Naive thymus-derived CD4-positive, alpha-beta T cell (primary cell): Measurements from ENCODE around the gene GSG1. TPM values are rescaled to one million over a fixed set of nuclear protein-coding genes. Genes with fewer than 3 reads are reported as not detected.
A peak's percentile ranks its signal among the peaks of the same experiment; 100 is the strongest.

ENCODE experiments used
- ATAC-seq: fragments of 150-1000 bp; cut with Tn5 transposase; 2 replicates; pipeline ENCODE4 v1.10.0; 2021; ENCODE audit warnings: mild to moderate bottlenecking, moderate library complexity
- CTCF ChIA-PET: fragments of 350-600 bp; sonication (Branson Sonifier 250); formaldehyde crosslinking; loops from one replicate; lab custom pipeline; 2021; ENCODE audit warnings: antibody characterized with exemption; lab: Charles Lee
- POLR2A ChIA-PET: fragments of 350-600 bp; sonication (Branson Sonifier 250); formaldehyde crosslinking; loops from one replicate; lab custom pipeline; 2021; ENCODE audit warnings: antibody characterized with exemption, inconsistent platforms; lab: Charles Lee
- DNase-seq, 9 donors: peaks; one replicate each; pipeline versions ENCODE4 v3.0.0 to v3.0.0-alpha.2; 2020 to 2022; ENCODE audit warnings: mixed read lengths in 1 of 9
- H3K27ac ChIP-seq: one replicate; pipeline ENCODE4 v1.7.0; 2013; ENCODE audit warnings: mild to moderate bottlenecking, low read depth, low read length, moderate library complexity
- H3K27me3 ChIP-seq, 2 donors: one replicate each; pipeline ENCODE4 v1.7.0; 2013; ENCODE audit warnings: low read length in 2 of 2, mild to moderate bottlenecking in 2 of 2, moderate library complexity in 2 of 2; ENCODE audit not compliant: control insufficient read depth in 2 of 2, insufficient read depth in 2 of 2
- H3K36me3 ChIP-seq, 3 experiments: 1 replicate in 2 of 3; 2 replicates in 1 of 3; pipeline ENCODE4 v1.7.0; 2013; ENCODE audit warnings: low read length in 3 of 3, mild to moderate bottlenecking in 3 of 3, moderate library complexity in 1 of 3; ENCODE audit not compliant: insufficient read depth in 3 of 3, control insufficient read depth in 2 of 3
- H3K4me1 ChIP-seq, 2 donors: one replicate each; pipeline ENCODE4 v1.7.0; 2013; ENCODE audit warnings: low read length in 2 of 2, mild to moderate bottlenecking in 2 of 2, moderate library complexity in 1 of 2; ENCODE audit not compliant: control insufficient read depth in 2 of 2, insufficient read depth in 2 of 2
- H3K4me3 ChIP-seq: 2 replicates; pipeline ENCODE4 v1.7.0; 2013; ENCODE audit warnings: mild to moderate bottlenecking, low read length
- H3K9me3 ChIP-seq, 3 experiments: 1 replicate in 2 of 3; 2 replicates in 1 of 3; pipeline ENCODE4 v1.7.0; 2013; ENCODE audit warnings: low read length in 3 of 3; ENCODE audit not compliant: control insufficient read depth in 2 of 3
- H3K27ac Mint-ChIP-seq, 9 donors: one replicate each; pipeline ENCODE4 v1.8.0; 2020 to 2022; ENCODE audit warnings: mixed read lengths in 9 of 9, mild to moderate bottlenecking in 8 of 9, moderate library complexity in 5 of 9, inconsistent platforms in 2 of 9
- H3K27me3 Mint-ChIP-seq, 5 donors: one replicate each; pipeline ENCODE4 v1.8.0; 2021 to 2022; ENCODE audit warnings: mixed read lengths in 5 of 5, mild to moderate bottlenecking in 1 of 5
- H3K36me3 Mint-ChIP-seq, 5 donors: one replicate each; pipeline ENCODE4 v1.8.0; 2020 to 2022; ENCODE audit warnings: mixed read lengths in 5 of 5, mild to moderate bottlenecking in 3 of 5, inconsistent platforms in 1 of 5
- H3K4me1 Mint-ChIP-seq, 7 donors: one replicate each; pipeline ENCODE4 v1.8.0; 2020 to 2022; ENCODE audit warnings: mixed read lengths in 7 of 7, mild to moderate bottlenecking in 3 of 7, inconsistent platforms in 1 of 7
- H3K4me3 Mint-ChIP-seq, 10 donors: one replicate each; pipeline ENCODE4 v1.8.0; 2020 to 2022; ENCODE audit warnings: mild to moderate bottlenecking in 10 of 10, mixed read lengths in 10 of 10, moderate library complexity in 6 of 10, inconsistent platforms in 2 of 10
- H3K9me3 Mint-ChIP-seq, 11 donors: one replicate each; pipeline ENCODE4 v1.8.0; 2020 to 2022; ENCODE audit warnings: mixed read lengths in 11 of 11, mild to moderate bottlenecking in 4 of 11, inconsistent platforms in 1 of 11, moderate library complexity in 1 of 11
- intact Hi-C, 2 donors: fragments of 100-400 bp; cut with micrococcal nuclease; formaldehyde crosslinking; loops; one replicate each; pipeline ENCODE4 v1.15.1; 2023
- polyA plus RNA-seq, 2 donors: library from polyadenylated mRNA; unstranded; fragments of 300-500 nt; fragmentation: Illumina TruSeq; gene quantifications; one replicate each; pipeline ENCODE4 v1.2.3, GENCODE V29; 2021
- total RNA-seq, 6 experiments: library from RNA in 5 of 6; stranded (reverse) in 5 of 6; gene quantifications; 1 replicate in 5 of 6; 2 replicates in 1 of 6; pipeline ENCODE4 v1.2.3 and lab custom pipeline; 2021 to 2026

GSG1 gene
- total and polyA plus RNA-seq, 7 experiments from 2014 or later = not detected

DNA sequence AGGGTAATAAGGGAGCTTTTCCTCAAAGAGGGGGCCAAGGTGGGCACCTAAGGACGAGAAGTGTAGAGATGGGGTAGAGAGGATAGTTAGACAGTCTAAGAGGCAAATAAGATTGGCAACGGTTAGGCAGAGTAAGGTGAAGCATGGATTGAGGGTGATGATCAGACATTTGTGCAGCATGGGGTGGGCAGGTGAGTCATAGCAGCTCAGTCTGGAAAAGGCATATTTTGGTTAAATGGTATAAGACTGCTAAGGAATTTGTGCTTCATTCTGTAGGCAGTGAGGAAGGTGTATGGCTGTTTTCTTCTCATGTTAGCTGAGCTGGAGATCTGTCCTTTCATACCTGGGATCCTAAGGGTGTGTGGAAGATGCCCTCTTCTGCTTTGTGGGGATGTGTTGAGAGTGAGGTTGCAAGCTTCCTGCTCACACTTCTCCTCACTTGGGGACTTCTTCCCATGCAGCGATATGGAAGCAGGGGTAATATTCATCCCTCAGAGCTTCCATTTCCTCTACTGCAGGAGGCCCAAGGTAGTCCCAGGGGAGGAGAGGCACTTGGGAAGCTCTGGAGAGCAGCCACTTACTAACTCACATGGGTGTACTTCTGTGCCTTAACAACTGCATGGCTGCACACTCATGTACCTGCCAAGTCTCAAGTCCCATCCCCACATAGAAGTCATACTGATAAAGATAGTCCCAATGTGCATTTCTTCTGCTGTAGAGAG, 28.9 kb downstream of the GSG1 start:
- Mint-ChIP-seq H3K36me3 (peaks cover 5 to 56% (median 16%) of the 10 kb centered on the region in 5 donors), H3K4me1 (no peaks in the 10 kb centered on the region), H3K27me3 (no peaks in the 10 kb centered on the region), H3K4me3 (no peak overlapping the region), H3K9me3 (no peaks in the 10 kb centered on the region), H3K27ac (peak overlapping the region in 1 of 9 donors; percentile 66)
- POLR2A ChIA-PET = no interaction called here
- peaks cover 0 to 21% (median 0%) of the 10 kb centered on the region in 3 experiments for H3K36me3 ChIP-seq
- no peaks in the 10 kb centered on the region for H3K4me1 ChIP-seq
- no peak for ATAC-seq
- DNase-seq = no peak
- intact Hi-C loops = no loop called here
- no peak overlapping the region for H3K27ac ChIP-seq
- no peaks in the 10 kb centered on the region for H3K9me3 ChIP-seq
- H3K27me3 ChIP-seq = no peaks in the 10 kb centered on the region
- CTCF ChIA-PET = interaction anchor here (0.6 kb wide), 1 partner anchor 13 kb away, joined by 3 read pairs; no protein-coding TSS in a partner anchor
- no peak overlapping the region for H3K4me3 ChIP-seq

- no peak overlapping the region for H3K27ac Mint-ChIP-seq
- Histone ChIP-seq H3K9me3 (no peaks in the 10 kb centered on the region), H3K4me1 (no peaks in the 10 kb centered on the region), H3K27ac (no peak overlapping the region), H3K36me3 (peaks cover 0 to 29% (median 0%) of the 10 kb centered on the region in 3 experiments), H3K27me3 (no peaks in the 10 kb centered on the region), H3K4me3 (no peak overlapping the region)
- H3K9me3 Mint-ChIP-seq = no peaks in the 10 kb centered on the region
- H3K27me3 Mint-ChIP-seq = no peaks in the 10 kb centered on the region
- intact Hi-C loops = no loop called here
- H3K4me1 Mint-ChIP-seq = no peaks in the 10 kb centered on the region
- H3K4me3 Mint-ChIP-seq = no peak overlapping the region
- ChIA-PET CTCF (no interaction called here), POLR2A (no interaction called here)
- ATAC-seq = no peak
- peaks cover 5 to 63% (median 21%) of the 10 kb centered on the region in 5 donors for H3K36me3 Mint-ChIP-seq
- DNase-seq = no peak
Measured at GRCh38 chr12:13073173-13073572, 30.3 kb downstream of the GSG1 start.

GRCh38 chr12:13071305-13072280, 31.9 kb downstream of the GSG1 start:
- peaks cover 0 to 7% (median 0%) of the 10 kb centered on the region in 7 donors for H3K4me1 Mint-ChIP-seq
- H3K27ac ChIP-seq = no peak overlapping the region
- H3K9me3 Mint-ChIP-seq = no peaks in the 10 kb centered on the region
- H3K27ac Mint-ChIP-seq = peak overlapping the region in 1 of 9 donors; percentile 23
- H3K36me3 ChIP-seq = peaks cover 0 to 37% (median 0%) of the 10 kb centered on the region in 3 experiments
- ChIA-PET POLR2A (no interaction called here), CTCF (no interaction called here)
- ATAC-seq (no peak), DNase-seq (no peak)
- intact Hi-C loops = no loop called here
- no peak overlapping the region for H3K4me3 ChIP-seq
- H3K4me3 Mint-ChIP-seq = no peak overlapping the region
- H3K27me3 Mint-ChIP-seq = no peaks in the 10 kb centered on the region
- no peaks in the 10 kb centered on the region for H3K27me3 ChIP-seq
- peaks cover 5 to 66% (median 27%) of the 10 kb centered on the region in 5 donors for H3K36me3 Mint-ChIP-seq
- no peaks in the 10 kb centered on the region for H3K4me1 ChIP-seq
- H3K9me3 ChIP-seq = no peaks in the 10 kb centered on the region

- CTCF ChIA-PET = no interaction called here
- Histone ChIP-seq H3K9me3 (no peaks in the 10 kb centered on the region), H3K4me3 (no peak overlapping the region), H3K4me1 (no peaks in the 10 kb centered on the region), H3K27me3 (no peaks in the 10 kb centered on the region), H3K27ac (no peak overlapping the region), H3K36me3 (peaks cover 0 to 31% (median 0%) of the 10 kb centered on the region in 3 experiments)
- intact Hi-C loops = no loop called here
- peaks cover 0 to 7% (median 0%) of the 10 kb centered on the region in 7 donors for H3K4me1 Mint-ChIP-seq
- no peaks in the 10 kb centered on the region for H3K27me3 Mint-ChIP-seq
- POLR2A ChIA-PET = no interaction called here
- no peak for ATAC-seq
- H3K36me3 Mint-ChIP-seq = peaks cover 5 to 65% (median 17%) of the 10 kb centered on the region in 5 donors
- H3K9me3 Mint-ChIP-seq = no peaks in the 10 kb centered on the region
- no peak for DNase-seq
- no peak overlapping the region for H3K4me3 Mint-ChIP-seq
- no peak overlapping the region for H3K27ac Mint-ChIP-seq
Measured at GRCh38 chr12:13069380-13069779, 34.1 kb downstream of the GSG1 start.

GRCh38 chr12:13067322-13067721, 36.1 kb downstream of the GSG1 start:
- Histone ChIP-seq H3K4me1 (no peaks in the 10 kb centered on the region), H3K27me3 (no peaks in the 10 kb centered on the region), H3K27ac (no peak overlapping the region), H3K4me3 (no peak overlapping the region), H3K36me3 (peaks cover 0 to 34% (median 0%) of the 10 kb centered on the region in 3 experiments), H3K9me3 (no peaks in the 10 kb centered on the region)
- CTCF ChIA-PET = no interaction called here
- H3K4me3 Mint-ChIP-seq = no peak overlapping the region
- no peaks in the 10 kb centered on the region for H3K27me3 Mint-ChIP-seq
- H3K9me3 Mint-ChIP-seq = no peaks in the 10 kb centered on the region
- no peak overlapping the region for H3K27ac Mint-ChIP-seq
- DNase-seq (no peak), ATAC-seq (no peak)
- POLR2A ChIA-PET = no interaction called here
- peaks cover 5 to 66% (median 18%) of the 10 kb centered on the region in 5 donors for H3K36me3 Mint-ChIP-seq
- intact Hi-C loops = no loop called here
- H3K4me1 Mint-ChIP-seq = peaks cover 0 to 7% (median 0%) of the 10 kb centered on the region in 7 donors

DNA sequence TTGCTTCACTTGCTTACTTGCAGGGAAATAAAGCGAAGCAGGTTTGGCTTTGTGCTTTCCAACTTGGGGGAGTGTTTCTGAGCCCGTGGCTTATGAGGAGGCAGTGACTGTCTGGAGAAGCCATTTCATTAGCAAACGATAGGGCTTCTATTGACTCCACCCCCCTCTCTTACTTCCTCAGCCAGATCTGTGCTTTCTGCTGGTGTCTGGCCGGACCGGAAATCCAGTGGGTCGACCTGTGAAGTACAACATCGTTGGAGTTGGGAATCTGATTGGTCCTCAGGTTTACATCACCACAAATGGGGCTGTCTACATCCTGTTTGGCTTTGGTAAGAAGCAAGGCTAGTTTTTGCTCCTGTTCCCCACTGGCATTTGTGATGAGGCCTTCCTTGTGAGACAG, 37.0 kb downstream of the GSG1 start:
- Histone ChIP-seq H3K36me3 (peaks cover 0 to 38% (median 0%) of the 10 kb centered on the region in 3 experiments), H3K9me3 (no peaks in the 10 kb centered on the region), H3K27me3 (no peaks in the 10 kb centered on the region), H3K4me1 (no peaks in the 10 kb centered on the region), H3K4me3 (no peak overlapping the region), H3K27ac (no peak overlapping the region)
- Mint-ChIP-seq H3K4me3 (no peak overlapping the region), H3K36me3 (peaks cover 4 to 69% (median 26%) of the 10 kb centered on the region in 5 donors), H3K27me3 (no peaks in the 10 kb centered on the region), H3K9me3 (no peaks in the 10 kb centered on the region), H3K4me1 (peaks cover 0 to 7% (median 0%) of the 10 kb centered on the region in 7 donors), H3K27ac (no peak overlapping the region)
- ChIA-PET POLR2A (no interaction called here), CTCF (no interaction called here)
- ATAC-seq (no peak), DNase-seq (no peak)
- intact Hi-C loops = no loop called here
